Eye (tissue), 1 donor: ENCODE results near the gene OCIAD1.
"Not testable (repeated sequence)": the region's sequence is repeated elsewhere in the genome, so short reads cannot be mapped to it uniquely, and the experiment has no call there.

Experiments
- DNase-seq: peaks from one replicate; pipeline ENCODE4 v3.0.0-alpha.2; 2015

The OCIAD1 gene

GRCh38 chr4:48827622-48828021 is 3.3 kb upstream of the OCIAD1 start:
- DNase-seq: no peak

GRCh38 chr4:48831532-48832030 is 693 bp downstream of the OCIAD1 start:
- no peak for DNase-seq

- DNase-seq: no peak
Measured at GRCh38 chr4:48832571-48832970, 1.7 kb downstream of the OCIAD1 start.

GRCh38 chr4:48836658-48837057 is 5.8 kb downstream of the OCIAD1 start:
- DNase-seq: no peak

- no peak for DNase-seq
Measured at GRCh38 chr4:48841045-48841827, 10.3 kb downstream of the OCIAD1 start.

GRCh38 chr4:48844843-48845242 is 14.0 kb downstream of the OCIAD1 start:
- DNase-seq: no peak

- DNase-seq: not testable (repeated sequence)
Measured at GRCh38 chr4:48848799-48849198, 17.9 kb downstream of the OCIAD1 start.

GRCh38 chr4:48851651-48852050 is 20.8 kb downstream of the OCIAD1 start:
- no peak for DNase-seq

- DNase-seq: no peak
Measured at GRCh38 chr4:48853604-48854394, 22.9 kb downstream of the OCIAD1 start.

GRCh38 chr4:48854395-48854683 is 23.5 kb downstream of the OCIAD1 start:
- DNase-seq: no peak

GRCh38 chr4:48854982-48855381 is 24.1 kb downstream of the OCIAD1 start:
- no peak for DNase-seq

GRCh38 chr4:48858130-48858529 is 27.2 kb downstream of the OCIAD1 start:
- no peak for DNase-seq

- DNase-seq: no peak
Measured at GRCh38 chr4:48862038-48862437, 31.1 kb downstream of the OCIAD1 start.

GRCh38 chr4:48862661-48863060 is 31.8 kb downstream of the OCIAD1 start:
- DNase-seq: no peak

- DNase-seq: no peak
Measured at GRCh38 chr4:48863728-48864127, 32.8 kb downstream of the OCIAD1 start.

GRCh38 chr4:48864696-48865095 is 33.8 kb downstream of the OCIAD1 start:
- not testable (repeated sequence) for DNase-seq

- no peak for DNase-seq
Measured at GRCh38 chr4:48877827-48878535, 47.1 kb downstream of the OCIAD1 start.

- no peak for DNase-seq
Measured at GRCh38 chr4:48879561-48880442, 48.9 kb downstream of the OCIAD1 start.

- not testable (repeated sequence) for DNase-seq
Measured at GRCh38 chr4:48881646-48882045, 50.8 kb downstream of the OCIAD1 start.

GRCh38 chr4:48889750-48890149 is 58.9 kb downstream of the OCIAD1 start:
- DNase-seq: not testable (repeated sequence)

GRCh38 chr4:48891028-48891619 is 60.2 kb downstream of the OCIAD1 start:
- DNase-seq: no peak

- no peak for DNase-seq
Measured at GRCh38 chr4:48896845-48897244, 66.0 kb downstream of the OCIAD1 start.
